ENCODE measurements around the gene PCF11.

Gene PCF11

GRCh38 chr11:83223457-83223856 is 66.5 kb downstream of the PCF11 start:
- H3K4me3 ChIP-seq (ENCODE audit: low read depth, low read length), result no peak overlapping the region
- H3K27me3 ChIP-seq (ENCODE audit: control insufficient read depth, insufficient read depth, low read length), result no peaks in the 10 kb centered on the region
- no peak overlapping the region for H3K27ac ChIP-seq (ENCODE audit: low read depth, low read length)
- no peaks in the 10 kb centered on the region for H3K9me3 ChIP-seq (ENCODE audit: control insufficient read depth, insufficient read depth, low read length)
- H3K4me1 ChIP-seq (ENCODE audit: control insufficient read depth, insufficient read depth, low read length), result no peaks in the 10 kb centered on the region
- no peak overlapping the region for H3K9ac ChIP-seq (ENCODE audit: low read depth, low read length)
- H3K36me3 ChIP-seq (ENCODE audit: control insufficient read depth, insufficient read depth, low read length), result no peaks in the 10 kb centered on the region

- Histone ChIP-seq H3K9me3 (ENCODE audit: control insufficient read depth, insufficient read depth, low read length) (no peaks in the 10 kb centered on the region), H3K9ac (ENCODE audit: low read depth, low read length) (no peak overlapping the region), H3K27ac (ENCODE audit: low read depth, low read length) (no peak overlapping the region), H3K27me3 (ENCODE audit: control insufficient read depth, insufficient read depth, low read length) (no peaks in the 10 kb centered on the region), H3K36me3 (ENCODE audit: control insufficient read depth, insufficient read depth, low read length) (no peaks in the 10 kb centered on the region), H3K4me3 (ENCODE audit: low read depth, low read length) (no peak overlapping the region), H3K4me1 (ENCODE audit: control insufficient read depth, insufficient read depth, low read length) (no peaks in the 10 kb centered on the region)
Observed at GRCh38 chr11:83235825-83236224, 78.9 kb downstream of the PCF11 start.
